HG02759 (cell line): ENCODE results near the gene GPX3.

ENCODE experiments used
- ATAC-seq: cut with Tn5 transposase; IDR thresholded peaks from one replicate; pipeline ENCODE4 v1.9.1; 2021; ENCODE audit warnings: mild to moderate bottlenecking, moderate library complexity; ENCODE audit not compliant: unreplicated experiment

The GPX3 gene

DNA sequence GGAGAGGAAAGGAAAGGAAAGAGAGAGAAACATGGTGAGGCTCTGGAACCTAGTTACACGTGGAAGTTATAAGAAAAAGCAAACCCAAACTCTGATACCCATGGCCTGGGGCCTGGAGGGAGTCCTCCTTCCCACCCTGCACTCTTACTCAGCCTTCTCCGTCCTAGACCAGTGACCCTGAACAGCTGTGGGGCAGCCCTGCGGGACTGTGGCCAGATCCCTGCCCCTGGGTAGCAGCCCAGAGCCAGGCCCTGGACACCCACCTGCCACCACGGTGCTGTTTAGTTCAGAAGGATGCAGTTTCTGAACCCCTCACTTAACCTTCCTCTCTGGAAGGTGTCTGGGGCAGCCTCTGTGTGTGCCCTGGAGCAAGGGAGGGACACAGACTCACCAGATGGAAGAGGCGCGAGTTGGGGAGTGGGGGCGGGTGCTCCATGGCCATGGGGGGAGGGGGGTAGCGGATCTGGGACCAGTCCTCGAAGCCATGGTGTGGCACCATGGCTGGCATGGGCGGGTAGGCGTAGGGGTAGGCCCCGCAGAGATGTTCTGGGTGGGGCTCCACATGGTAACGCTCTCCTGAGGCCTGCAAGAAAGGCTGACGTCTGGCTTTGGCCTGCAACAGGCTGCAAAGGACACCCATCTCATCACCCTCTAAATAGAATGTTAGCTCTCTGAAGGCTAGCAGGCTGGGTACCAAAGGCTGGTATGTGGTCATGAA is 13.0 kb downstream of the GPX3 start:
- no peak for ATAC-seq

DNA sequence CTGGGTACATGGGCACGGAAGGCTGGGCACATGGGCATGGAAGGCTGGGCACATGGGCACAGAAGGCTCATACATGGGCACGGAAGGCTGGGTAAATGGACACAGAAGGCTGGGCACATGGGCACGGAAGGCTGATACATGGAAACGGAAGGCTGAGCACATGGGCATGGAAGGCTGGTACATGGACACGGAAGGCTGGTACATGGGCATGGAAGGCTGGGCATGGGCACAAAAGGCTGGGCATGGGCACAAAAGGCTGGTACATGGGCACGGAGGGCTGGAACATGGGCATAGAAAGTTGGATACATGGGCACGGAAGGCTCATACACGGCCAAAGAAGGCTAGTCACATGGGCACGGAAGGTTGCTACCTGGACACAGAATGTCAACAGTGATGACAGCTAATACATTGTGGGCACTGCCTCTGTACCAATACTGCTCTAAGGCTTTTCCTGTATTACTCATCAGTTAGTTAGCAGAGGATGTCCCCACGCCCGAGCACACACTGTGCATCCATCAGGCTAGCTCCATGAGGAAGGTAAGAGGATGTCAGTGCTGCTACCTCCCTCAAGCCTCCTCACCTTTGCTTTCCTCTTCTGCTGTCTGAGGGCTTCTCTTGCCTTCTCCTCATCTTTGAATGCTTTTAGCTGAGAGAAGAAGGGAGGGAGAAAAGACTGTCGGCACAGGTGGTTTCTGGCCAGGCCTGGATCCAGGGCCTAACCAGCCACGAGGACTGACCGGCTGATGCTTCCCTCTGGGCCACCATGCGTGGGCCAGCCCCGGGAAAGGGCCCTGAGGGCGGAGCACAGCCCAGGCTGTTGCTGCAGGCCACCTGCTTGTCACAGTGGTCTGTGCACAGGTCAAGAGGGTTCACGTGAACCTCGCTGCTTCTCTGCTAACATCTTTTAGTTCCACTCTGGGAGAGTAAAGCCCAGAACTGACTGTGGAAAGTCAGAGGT is 14.3 kb downstream of the GPX3 start:
- ATAC-seq, result no peak

DNA sequence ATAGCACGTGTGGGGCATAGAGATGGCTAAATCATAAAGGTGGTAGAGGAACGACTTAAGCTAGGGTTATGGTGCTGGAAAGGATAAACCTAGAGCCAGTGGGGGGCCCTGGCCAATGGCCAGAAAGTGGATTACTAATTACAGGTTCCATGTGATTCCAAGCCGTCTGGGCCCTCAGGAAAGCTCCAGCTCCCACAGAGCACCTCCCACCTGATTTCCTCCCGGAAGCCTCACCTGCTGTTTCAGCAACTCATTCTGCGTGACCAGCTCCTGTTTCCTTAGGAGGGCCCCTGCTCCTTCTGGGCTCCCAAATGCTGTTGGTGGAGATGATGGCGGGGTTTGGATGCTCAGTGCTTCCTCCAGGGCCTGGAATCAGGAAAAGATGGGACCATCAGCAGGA is 16.2 kb downstream of the GPX3 start:
- no peak for ATAC-seq

DNA sequence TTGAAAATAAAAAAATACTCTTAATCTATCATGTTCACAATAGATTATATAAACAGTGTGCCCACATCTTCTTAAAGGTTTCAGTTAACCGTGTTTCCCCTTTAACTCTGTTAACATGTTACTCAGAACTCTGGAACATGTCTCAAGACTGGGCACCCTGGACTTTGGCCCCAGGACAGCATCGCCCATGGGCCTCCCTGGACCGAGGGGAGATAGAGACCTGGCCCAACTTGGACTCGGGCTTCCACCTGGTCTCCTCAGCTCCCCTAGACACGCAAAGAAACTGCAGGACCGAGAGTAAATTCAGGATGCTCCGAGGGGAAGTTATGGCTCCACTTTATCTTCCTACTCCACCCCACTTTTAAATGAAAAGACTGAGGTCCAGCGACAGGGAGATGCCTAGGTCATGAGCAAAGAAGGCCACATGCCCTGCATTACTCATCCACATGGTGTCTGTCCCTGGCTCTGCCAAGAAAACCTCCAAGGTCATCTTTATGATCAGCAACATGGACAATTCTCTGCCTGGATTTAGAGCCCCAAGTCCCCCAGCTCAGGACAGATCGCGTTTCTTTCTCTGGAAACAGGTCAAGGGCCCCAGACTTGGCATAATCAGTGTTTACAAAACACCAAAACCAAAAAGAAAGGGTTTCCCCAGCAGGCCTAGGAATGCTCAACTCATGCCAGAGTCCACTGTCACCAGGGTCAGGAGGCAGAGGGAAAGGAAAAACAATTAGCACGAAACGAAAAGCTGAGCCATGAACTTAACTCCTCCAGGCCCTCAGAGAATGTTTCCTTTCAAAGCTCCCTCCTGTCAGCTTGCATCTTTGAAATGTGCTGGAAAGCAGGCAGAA is 17.4 kb downstream of the GPX3 start:
- no peak for ATAC-seq

DNA sequence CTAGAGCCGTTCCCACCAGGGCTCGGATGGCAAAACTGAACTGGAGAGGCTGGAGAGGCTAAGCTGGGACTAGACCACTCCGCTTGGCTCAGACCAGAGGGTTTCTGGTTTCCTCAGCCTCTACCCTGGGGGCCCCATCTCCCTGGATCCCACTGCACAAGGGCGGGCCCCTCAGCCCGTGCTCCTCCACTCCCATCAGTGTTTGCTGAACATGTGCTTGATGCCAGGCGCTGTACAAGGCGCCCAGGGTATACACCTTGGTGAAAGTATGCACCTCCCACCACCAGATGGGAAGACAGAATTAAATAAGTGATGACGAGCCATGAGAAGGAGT is 18.0 kb downstream of the GPX3 start:
- no peak for ATAC-seq

DNA sequence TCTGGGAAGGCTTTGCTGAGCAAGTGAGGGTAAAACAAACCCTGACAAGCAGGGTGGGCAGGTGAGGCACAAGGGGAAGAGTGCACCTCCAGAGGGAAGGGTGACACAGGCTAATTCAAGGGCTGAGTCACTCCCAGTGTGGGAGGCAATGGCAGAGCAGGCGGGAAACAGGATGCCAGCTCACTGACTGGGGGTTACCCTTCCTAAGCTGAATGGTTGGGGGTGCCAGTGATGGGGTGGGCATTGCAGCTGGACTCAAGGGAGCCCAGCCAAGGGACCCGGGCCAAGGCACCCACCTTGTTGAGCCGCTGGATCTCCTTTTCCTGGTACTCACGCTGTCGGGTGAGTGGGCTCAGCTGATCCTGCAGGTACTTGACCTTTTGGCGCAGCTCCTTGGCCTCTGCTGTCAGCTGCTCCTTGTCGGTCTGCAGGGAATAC is 18.4 kb downstream of the GPX3 start:
- ATAC-seq, result no peak

DNA sequence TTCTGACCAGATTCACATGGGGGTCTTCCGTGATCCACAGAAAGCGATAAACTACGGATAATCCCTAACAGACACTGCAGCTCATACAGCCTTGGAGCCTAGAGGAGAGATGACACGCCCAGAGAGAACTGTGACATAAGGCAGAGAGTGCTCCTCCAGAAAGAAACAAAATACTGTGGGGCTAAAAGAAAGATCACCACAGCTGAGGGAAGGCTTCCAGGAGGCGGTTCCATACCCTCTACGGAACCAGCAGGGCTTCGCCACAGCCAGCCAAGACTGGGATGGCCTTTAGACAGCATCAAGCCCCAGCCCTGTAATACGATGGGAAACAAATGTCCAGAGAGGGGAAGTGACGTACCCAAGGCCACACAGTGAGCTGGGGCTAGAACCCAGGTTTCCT is 19.3 kb downstream of the GPX3 start:
- ATAC-seq, result no peak

DNA sequence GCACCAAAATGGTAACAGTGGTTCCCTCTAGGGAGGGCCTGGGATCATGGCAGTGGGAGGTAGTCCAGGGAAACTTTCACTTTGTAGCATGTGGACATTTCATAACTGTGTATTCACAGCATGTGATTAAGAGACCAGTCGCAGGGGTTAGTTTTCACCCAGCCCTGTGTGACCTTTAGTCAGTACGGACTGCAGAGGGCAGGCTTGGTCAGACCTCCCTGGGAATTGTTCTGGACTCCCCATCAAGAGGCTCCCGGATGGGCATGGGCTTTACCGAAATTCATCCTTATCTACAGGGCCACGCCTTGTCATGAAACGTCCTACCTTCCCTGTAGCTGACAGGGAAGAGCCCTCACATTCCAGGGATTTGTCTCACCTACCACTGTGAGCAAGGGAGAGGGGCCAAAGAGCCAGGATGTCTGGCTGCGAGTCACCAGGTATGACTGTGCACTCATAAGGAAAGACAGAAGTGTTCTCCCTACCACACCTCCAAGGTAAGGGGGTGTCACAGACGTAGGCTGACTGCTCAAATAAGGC is 19.9 kb downstream of the GPX3 start:
- no peak for ATAC-seq

DNA sequence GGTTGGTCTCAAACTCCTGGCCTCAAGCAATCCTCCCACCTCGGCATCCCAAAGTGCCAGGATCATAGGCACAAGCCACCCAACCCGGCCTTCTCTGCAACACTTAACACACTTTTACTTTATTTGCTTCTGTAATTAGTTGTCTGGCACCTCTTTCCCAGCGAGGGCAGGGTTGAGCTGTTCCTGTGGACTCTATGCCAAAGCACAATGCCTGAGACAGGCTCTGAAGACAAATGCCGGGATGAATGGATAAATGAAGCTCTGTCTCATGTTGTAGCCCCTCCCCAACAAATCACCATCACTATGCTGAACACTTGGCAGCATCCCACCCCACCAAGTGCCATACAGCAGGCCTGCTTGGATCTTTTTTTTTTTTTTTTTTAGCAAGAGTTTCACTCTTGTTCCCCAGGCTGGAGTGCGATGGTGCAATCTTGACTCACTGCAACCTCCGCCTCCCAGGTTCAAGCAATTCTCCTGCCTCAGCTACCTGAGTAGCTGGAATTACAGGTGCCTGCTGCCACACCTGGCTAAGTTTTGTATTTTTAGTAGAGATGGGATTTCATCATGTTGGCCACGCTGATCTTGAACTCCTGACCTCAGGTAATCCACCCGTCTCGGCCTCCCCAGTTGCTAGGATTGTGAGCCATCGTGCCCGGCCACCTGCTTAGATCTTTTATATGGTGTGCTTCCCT is 21.3 kb downstream of the GPX3 start:
- ATAC-seq, result no peak

DNA sequence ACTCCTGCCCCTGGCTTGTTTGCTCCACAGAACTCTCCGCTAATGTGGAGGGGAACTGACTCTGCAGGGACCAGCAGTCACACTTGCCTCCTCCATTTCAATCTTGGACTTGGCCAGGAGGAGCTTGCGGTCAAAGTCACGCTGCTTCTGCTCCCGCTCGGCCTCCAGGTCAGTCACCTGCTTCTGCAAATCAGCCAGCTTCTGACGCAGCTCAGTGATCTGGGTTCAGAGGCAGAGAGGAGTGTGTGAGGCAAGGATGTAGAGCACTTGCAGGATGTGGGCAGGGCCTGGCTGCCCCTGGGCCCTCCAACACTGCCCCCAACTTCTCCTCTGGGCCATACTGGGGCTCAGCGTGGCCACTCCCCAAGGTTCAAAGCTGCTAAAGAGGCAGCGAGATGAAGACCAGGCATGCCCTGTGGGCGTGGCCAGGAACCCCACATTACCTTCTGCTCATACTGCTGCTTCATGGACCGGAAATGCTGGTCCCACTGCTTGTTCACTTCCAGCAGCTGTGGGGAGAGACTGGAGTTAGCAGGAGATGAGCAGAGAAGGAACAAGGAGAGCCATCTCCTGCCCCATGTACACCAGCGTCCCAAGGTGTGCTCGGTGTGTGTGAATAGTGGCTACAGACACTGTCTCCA is 22.2 kb downstream of the GPX3 start:
- no peak for ATAC-seq

DNA sequence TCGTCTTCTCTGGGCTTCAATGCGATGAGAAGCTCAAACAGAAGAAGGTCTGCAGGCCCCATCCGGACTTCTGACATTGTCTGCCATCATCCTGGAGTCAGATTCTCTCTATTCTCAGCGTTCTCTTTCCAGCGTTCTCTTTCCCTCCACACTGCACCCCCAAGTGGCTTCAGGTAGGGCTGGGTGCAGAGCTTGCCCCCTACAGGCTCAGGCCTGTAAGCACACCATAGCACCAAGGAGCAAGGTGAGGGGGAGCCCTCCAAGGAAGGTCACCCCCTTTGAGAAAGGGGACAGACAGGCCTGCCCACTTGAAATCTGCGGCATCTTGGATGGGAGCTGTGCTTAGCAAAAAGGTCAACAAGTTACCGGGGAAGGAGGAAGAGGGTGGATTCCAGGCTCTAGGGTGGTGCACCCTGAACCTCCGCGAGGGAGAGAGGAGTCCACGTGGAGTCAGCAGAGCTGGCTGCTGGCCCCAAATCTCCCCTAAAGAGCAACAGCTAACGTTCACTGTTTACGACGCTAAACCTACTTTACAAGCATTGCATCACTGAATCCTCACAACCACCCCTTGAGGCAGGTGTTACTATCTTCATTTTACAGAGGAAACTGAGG is 27.5 kb downstream of the GPX3 start:
- peak; percentile 62 for ATAC-seq

DNA sequence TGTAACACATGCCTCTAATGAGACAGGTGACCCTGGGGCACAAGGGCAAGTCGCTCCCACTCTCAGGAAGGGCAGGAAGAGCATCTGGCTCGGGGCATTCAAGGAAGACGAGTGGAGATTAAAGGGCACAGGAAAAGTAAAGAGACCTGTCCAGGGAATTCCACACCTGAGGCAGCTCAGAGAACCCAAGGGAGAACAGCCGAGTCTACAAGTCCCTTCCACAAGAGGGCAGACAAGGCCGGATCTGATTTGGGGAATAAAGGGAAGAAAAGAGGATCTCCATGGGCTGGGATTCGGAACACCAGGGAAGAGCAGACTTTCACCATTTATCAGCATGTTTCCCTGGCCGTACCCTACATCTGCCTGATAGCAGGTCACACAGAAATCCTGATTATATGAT is 28.1 kb downstream of the GPX3 start:
- ATAC-seq, result no peak

DNA sequence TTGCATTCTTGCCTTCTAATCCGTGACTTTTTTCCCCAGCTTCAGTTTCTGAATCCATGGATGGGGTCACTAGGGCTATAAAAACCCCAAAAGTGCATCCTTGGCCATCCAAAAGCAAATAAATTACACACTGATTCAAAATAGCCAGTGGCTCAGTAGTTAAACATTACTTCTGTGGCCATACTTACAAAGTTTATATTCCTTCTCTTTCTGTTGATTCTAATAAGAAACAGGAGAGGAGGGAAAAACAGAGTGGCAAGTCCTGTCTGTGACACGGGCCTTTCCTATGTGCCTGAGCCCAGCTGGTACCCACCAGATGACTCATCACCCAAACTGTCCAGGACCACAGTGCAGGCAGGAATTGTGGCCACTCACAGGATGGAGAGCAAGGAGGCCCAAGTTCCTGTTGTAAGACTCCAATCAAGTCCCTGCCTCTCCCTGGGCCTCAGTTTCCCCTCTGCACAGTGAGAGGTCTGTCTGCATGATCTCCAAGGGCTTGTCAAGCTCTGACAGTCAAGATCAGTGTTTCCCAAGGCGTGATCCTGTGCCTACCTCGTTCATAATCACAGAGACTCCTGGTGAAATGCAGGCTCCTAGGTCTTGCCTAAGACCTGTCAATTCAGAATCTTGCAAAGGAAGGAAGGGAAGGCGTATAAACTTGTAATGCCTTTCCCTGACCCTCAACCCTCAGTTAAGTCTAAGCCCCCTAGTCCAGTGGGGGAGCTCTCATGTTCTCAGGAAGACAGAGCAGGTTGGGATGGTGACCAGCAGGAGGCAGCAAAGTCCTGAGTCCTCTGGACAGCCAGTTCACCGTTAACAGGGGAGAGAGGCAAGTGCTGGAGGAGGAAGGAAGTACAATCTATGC is 30.9 kb downstream of the GPX3 start:
- peak; percentile 77 for ATAC-seq

DNA sequence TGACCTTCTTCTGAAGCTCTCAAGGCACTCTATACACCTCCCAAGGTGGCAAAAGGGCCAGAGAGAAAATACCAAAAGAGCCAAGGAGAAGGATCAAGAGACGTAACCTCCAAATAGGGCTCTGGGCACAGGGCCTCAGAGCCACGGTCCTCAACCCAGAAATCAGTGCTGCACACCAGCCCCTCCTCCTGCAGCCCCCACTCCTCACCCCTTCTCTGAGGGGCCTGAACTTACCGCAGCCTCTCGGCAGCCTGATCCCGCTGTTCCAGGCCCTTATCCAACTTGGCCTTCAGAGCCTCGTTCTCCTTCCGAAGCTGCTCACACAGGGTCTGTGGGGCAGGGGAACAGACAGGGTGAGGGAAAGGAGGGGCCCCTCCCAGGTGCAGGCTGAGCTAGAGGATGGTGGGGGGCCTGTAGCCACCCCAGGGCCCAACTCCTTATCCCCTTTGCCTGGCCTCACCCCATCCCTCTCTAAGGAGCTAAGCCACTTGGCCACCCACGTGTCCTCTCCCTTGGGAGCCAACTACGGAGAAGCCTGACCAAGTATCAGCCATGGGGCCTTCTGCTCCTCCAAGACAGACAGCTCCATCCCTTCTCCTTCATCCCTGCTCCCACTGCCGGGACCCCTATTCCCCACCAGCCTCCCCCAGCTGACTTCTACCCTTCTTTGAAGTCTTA is 31.7 kb downstream of the GPX3 start:
- ATAC-seq, result peak; percentile 9

DNA sequence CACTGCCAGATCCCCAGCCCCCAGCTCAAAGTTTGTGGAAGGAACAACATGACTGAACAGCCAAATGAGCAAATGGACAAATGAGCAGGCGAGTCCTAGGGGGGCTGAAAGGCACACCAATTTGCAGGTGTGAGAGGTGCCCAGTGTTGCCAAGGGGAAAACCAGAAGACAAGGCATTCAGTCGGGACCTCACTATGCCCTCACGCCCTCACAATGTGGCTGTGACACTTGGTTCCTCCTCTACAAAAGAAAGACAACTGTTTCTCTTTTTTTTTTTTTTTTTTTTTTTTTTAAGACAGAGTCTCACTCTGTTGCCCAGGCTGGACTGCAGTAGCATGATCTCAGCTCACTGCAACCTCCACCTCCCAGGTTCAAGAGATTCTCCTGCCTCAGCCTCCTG is 32.4 kb downstream of the GPX3 start:
- ATAC-seq, result no peak

DNA sequence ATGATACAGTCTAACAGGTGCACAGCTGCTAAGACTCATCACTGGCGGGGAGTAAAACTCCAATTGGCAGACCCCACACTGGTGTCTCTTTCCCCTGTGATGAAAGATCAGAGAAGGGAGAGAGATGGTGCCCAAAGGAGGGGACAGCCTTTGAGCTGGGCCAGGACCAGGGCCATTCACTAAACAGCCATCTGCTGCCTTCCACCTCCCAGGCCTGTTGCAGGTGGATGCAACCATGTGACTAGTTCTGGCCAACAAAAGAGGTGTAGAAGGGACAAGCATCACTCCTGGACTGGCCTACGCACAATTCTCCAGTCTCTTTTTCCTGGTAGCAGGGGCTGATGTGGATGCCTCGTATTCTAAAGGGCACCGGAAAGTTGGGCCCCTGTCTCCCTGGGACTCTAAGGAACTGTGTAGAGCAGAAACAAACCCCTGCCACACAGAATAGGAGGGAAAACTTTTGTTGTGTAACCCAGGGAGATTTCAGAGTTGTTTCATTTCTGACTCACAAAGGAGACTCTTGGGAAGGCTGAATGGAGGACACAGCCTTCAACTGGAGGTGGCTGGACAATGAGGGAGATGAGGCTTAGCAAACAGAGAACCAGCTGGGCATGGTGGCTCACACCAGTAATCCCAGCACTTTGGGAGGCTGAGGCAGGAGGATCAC is 33.5 kb downstream of the GPX3 start:
- no peak for ATAC-seq

DNA sequence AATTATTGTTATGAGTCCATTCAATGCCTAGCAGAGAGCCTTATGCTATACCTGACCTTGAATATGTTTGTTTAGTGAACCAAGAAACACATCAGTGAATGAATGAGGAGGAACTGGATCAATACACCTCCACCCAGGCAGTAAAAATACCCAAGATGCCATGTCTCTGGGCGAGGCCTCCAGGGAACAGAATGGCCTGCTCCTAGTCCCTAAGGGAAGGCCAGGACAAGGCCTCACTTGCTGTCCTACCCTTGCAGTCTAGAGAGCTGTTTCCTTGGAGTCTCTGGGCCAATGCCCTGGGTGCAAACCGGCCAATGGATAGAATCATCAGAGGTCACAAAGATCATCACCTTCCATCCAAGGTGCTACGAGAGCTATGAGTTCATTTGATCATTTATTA is 34.3 kb downstream of the GPX3 start:
- ATAC-seq, result no peak

DNA sequence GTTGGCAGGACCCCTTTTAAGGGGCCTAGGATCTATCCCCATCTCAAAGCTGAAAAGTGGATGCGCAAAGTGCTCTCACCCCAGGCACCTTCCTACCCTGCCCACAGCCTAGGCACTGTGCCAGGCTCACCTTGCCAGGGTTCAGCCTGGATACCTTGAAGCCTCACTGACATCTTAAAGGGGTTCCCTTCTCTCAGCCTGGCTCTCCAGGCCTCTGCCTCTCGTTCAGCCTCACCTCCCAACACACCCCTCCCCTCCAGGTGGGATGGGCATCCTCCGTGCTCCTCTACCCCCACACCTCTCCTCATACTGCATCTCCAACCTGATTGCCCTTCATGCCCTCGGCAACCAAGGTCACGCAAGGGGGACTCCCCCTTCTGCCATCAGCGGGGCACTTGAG is 34.9 kb downstream of the GPX3 start:
- ATAC-seq, result no peak
